NOMO-1 treated with dmso at 0.1 percent for 144 hours (cell line): ENCODE data around the gene TBC1D23.
"Not testable (repeated sequence)": the region's sequence is repeated elsewhere in the genome, so short reads cannot be mapped to it uniquely, and the experiment has no call there.

ENCODE experiments used
- DNase-seq: peaks from one replicate; lab custom pipeline; 2025; ENCODE audit not compliant: unreplicated experiment; lab: John Stamatoyannopoulos, UW

The TBC1D23 gene

DNA sequence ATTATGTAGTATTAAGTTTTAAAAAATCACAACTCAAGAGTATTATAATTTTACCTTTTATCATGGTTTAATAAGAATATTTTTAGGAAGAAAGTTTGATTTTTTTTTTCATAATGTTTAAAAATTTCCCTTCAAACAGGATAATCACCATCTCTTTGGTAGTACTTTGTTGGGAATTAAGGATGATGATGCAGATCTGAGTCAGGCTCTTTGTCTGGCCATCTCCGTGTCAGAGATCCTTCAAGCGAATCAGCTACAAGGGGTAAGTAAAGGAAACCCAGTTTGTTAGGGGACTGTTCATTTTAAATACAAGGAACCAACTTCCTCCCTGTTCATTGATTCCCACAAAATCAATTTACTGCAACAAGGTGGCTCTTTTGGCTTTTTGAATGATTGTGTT lies 37.0 kb downstream of the TBC1D23 start:
- DNase-seq: no peak

GRCh38 chr3:100299016-100299415 lies 38.2 kb downstream of the TBC1D23 start:
- DNase-seq: no peak

GRCh38 chr3:100306695-100307094 lies 45.9 kb downstream of the TBC1D23 start:
- no peak for DNase-seq

- no peak for DNase-seq
These were observed 49.7 kb downstream of the TBC1D23 start for GRCh38 chr3:100310355-100310965.

GRCh38 chr3:100311011-100311410 lies 50.2 kb downstream of the TBC1D23 start:
- DNase-seq: no peak

DNA sequence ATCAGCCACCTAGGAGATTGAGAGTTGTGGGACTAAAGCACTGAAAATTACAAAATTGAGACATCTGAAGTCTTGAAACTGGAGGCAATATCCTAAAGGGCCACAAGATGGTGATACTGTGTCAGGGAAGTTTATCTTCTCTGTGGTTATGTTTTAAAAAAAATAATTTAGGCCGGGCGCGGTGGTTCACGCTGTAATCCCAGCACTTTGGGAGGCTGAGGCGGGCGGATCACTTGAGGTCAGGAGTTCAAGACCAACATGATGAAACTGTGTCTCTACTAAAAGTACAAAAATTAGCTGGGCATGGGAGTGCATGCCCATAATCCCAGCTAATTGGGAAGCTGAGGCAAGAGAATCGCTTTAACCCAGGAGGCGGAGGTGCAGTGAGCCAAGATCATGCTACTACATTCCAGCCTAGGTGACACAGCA lies 55.9 kb downstream of the TBC1D23 start:
- DNase-seq: peak; percentile 25

- no peak for DNase-seq
These were observed 57.1 kb downstream of the TBC1D23 start for GRCh38 chr3:100317912-100318311.

DNA sequence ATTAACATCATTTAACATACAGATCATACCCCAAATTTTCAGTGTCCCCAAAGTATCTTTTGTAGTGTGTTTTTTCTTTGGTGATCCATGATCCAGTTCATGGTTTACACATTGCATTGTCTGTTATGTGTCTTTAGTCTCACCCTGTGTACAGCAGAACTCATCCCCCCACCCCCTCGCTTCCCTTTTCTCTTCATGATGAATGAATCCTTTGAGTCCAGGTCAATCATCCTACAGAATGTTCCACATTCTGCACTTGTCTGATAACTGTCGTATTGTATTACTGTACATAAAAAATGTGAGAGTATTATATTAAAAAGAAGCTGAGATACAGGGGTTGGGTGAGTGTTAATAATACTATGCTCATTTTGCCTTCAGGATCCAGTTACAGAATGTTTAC lies 59.2 kb downstream of the TBC1D23 start:
- DNase-seq: no peak

GRCh38 chr3:100324044-100324443 lies 63.3 kb downstream of the TBC1D23 start:
- no peak for DNase-seq

DNA sequence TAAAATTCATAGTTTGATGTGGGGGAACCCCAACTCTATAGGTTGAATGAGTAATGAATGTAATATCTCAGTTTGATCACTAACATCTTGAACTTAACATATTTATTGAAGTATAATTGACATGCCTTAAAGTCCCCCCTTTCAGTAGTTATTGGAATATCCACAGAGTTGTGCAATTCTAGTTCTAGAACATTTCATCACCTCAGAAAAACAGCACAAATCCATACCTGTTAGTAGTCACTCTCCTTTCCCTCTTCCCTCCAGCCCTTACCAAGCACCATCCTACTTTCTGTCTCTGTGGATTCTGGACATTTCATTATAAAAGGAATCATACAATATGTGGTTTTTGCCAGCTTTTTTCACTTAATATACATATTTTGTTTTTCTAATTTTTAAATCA lies 65.0 kb downstream of the TBC1D23 start:
- no peak for DNase-seq

DNA sequence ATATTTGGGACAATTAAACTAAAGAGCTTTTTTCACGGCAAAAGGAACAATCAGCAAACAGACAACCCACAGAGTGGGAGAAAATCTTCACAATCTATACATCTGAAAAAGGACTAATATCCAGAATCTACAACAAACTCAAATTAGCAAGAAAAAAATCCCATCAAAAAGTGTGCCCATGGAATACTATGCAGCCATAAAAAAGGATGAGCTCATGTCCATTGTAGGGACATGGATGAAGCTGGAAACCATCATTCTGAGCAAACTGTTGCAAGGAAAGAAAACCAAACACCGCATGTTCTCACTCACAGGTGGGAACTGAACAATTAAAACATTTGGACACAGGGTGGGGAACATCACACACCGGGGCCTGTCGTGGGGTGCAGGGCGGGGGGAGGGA lies 66.6 kb downstream of the TBC1D23 start:
- not testable (repeated sequence) for DNase-seq

DNA sequence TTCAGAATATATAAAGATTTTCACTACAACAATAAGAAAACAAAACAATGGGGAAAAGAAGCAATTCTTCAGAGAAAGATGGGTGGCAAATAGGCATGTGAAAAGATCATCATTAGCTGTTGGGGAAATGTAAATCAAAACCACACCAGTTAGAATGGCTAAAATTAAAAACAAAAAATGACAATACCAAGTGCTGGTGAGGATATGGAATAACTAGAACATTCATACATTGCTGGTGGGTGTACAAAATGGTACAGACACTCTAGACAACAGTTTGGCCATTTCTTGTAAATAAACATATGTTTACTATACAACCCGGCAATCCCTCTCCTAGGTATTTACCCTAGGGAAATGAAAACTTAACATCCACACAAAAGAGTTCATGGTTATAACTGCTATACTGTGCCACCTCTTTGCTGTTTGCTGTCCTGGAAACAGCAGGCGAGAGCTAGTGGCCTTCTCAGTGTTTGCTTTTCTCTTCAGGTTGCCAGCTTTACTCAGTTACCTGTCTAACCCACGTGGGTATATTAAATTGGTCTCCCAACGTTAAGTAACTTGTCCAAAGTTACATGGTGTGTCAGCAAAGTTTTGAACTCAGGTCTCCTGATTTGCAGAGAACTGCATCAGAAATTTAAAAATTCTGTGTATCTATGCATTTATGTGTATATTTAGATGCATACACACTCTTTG lies 69.2 kb downstream of the TBC1D23 start:
- no peak for DNase-seq

DNA sequence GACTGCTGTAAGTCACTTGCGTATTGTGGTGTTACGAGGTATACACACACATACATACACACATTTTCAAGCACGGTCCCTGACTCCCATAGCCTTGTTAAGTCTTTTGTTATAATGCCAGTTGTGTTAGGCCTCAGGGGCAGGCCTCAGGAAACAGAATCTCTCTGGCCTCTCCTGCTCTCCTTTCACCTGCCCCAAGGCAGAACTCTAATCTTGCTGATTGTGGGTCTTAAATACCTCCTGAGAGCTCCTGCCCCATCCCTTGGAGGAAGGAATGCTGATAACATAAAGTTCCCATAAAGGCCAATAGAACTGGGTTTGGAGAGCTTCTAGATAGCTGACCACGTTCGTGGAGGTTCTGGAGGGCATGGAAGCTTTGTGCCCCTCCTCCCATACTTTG lies 69.9 kb downstream of the TBC1D23 start:
- DNase-seq: no peak

DNA sequence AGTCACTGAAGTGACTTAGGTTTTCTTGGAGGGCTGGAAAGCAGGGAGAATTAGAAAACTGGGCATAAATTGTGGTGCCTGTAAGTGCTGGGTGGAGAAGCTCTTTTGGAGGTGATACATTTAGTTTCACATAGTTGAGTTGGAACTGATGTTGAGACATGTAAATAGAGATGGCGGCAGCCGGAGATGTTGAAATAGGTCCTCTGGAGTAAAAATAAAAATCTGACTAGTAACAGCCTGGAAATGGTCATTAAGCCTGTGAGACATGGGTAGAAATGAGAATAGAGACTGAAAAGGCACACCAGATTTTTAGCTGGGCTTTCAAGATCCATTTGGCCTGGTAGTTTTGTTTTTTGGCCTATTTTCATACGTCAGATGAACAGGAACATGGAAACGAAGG lies 70.9 kb downstream of the TBC1D23 start:
- DNase-seq: no peak

GRCh38 chr3:100333051-100333450 lies 72.3 kb downstream of the TBC1D23 start:
- no peak for DNase-seq

DNA sequence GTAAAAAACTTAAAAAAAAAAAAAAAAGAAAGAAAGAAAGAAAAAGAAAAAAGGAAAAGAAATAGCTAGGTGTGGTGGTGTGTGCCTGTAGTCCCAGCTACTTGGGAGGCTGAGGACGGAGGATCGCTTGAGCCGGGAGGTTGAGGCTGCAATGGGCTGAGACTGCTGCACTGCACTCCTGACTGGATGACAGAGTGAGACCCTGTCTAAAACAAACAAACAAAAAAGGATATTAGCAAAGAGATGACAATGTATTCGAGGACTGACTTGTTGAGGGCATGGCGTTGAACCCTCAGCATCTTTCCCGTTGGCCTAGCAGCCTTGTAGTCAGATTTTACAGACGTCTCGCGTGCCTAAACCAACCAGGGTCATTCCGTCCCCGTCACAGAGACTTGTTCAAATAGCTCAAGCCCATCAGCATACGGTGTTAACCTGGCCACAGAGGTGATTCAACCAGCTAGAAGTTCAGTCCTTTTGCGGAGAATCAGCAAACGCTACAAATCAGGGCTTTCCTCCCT lies 73.2 kb downstream of the TBC1D23 start:
- no peak for DNase-seq

DNA sequence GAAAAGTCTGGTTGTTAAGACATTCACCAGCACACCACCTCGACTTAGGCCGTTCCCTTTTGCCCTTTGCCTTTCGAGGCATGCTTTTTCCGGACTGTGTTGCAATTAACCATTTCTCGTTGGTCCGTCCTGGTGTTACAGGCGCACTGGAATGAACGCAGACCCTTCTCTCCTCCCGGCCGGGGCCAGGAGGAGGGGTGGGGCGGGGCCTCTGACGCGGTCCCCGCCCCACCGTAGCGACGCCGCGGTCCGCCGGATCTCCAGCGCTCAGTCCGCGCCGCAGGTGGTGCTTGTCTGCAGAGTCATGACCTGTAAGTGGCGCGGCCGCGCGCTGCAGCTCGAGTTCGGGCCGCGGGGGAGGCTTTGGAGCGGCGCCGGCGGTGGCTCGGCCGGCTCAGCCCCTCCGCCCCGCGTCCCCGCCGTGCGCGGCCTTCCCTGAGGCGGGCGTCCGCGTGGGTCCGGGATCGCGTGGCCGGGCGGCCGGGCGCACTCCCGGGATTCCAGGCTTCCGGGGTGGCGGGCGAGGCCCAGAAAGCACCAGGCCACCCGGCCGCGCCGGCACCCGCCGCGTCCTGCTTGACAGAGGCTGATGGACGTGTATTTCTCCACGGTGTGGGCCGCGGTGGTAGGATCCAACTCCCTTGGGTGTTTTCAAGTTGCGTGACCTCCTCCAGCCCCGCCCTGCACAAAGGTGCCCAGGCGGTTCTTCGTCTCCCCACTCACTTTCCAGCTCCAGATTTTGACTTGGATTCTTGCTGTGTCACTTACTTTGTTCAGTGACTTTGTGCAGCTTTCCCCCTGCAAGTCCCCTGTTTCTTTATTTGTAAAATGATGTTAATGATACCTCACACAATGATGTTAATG lies 73.9 kb downstream of the TBC1D23 start, which contains the start of gene NIT2:
NIT2 (plus strand) TSS at position 270 of the 864 bp plus-strand sequence; CDS start at position 305, 35 bp downstream.
- DNase-seq: peak; percentile 83

- DNase-seq: peak; percentile 19
These were observed 74.6 kb downstream of the TBC1D23 start for GRCh38 chr3:100335434-100335833.

DNA sequence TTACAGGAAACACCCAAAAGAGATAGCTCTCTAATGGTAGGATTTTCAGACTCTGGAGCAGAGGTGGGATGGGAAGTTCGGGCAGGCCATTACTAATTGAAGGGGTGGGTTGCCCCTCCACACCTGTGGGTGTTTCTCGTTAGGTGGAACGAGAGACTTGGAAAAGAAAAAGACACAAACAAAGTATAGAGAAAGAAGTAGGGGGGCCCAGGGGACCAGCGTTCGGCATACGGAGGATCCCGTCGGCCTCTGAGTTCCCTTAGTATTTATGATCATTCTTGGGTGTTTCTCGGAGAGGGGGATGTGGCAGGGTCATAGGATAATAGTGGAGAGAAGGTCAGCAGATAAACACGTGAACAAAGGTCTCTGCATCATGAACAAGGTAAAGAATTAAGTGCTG lies 75.4 kb downstream of the TBC1D23 start:
- not testable (repeated sequence) for DNase-seq

GRCh38 chr3:100338911-100339310 lies 78.1 kb downstream of the TBC1D23 start:
- DNase-seq: no peak

DNA sequence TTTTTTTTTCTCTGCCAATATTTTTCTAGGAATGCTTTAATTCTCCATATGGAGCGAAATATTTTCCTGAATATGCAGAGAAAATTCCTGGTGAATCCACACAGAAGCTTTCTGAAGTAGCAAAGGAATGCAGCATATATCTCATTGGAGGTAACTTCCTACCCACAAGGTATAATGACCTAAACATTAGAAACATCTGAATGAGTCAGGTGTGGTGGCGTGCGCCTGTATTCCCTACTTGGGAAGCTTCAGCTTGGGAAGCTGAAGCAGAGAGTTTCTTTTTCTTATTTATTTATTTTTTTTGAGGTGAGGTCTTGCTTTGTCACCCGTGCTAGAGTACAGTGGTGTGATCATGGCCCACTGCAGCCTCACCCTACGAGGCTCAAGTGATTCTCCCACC lies 79.0 kb downstream of the TBC1D23 start:
- DNase-seq: no peak

DNA sequence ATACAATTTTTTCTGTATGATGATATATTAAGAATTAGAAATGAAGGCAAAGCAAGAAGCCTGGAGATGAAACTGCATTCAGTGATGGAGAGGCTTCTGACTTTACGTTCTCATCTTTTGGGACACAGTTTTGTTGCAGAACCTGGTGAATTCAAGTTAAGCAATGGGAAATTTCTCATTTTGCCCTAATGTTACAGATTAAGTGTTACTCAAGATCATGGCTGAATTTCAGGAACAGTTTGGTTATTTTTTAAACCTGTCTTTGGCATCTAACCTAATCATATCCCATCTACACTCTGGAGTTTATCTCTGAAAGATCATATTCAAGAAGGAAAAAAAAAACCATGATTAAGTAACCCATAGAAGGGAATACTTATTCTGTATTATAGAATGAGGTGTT lies 79.7 kb downstream of the TBC1D23 start:
- DNase-seq: no peak
